ENCODE results near the gene C1R.

Gene C1R

DNA sequence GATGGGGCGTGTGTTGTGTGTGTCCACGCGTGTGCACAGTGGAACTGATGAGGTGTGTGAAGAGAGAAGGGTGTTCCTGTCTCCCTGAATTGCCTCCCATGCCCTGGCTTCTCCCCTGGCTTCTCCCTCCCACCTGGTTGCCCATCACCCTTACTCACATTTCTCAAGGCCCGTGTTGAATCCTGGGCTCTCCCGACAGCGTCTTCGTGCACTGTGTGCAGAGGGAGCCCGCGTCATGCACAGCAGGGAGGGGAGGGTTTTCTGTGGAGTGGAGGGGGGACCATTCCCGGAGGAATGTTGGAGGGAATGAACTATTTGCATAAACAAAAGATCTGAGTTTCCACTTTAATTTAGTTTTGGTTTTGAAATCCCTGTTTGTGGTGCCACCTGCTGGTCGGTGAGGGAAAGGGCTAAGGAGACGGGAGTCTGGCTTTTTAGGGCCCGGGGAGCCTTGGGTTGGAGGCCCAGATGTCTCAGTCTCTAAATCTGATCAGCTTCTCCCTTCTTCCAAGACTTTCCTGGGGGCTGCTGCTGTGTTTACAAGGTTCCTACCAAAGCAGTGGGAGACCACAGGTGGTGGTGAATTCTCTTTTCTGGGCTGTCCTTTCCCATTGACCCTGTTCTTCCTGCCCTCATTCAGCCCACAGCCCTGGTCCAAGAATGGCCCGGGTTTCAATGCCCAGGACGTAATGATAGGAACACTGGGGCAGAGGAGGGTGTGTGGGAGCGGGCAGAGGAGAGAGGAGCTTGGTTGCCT is at the start of gene C1R:
Gene C1R, minus strand, starts transcription at position 217 of the 757 bp plus-strand sequence. Its CDS starts 57 bp downstream, at position 160.
- DNase-seq (ENCODE audit: low read depth): peak; percentile 56

DNA sequence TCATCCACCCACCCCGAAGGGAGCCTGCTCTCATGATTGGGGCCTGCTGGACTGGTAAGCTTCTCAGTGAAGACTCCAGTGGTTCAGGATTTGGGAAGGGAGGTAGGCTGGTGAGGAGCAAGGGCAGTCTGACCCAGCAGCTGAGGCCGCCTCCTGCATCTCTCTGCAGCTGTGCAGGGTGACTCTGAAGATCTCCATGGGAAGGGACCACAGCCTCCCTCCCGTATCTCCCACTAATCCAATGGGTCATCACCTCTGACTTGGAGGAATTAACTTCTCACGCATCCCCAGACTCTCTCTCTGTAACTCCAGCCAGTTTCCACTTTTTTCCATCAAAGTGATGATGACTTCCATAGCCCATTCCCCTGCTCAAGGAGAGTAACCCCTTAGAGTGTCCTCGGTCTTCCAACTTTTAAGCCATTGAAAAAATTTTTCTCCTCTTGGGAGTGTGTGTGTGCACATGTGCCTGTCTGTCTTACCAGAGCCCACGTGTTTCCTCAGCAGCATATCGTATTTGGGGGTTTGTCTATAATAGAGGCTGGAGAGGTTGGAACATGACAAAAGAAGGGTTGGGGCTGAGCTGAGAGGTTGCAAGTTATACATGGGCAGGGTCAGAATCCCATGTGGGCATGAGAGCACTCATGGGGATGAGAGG is 49.2 kb upstream of the C1R start:
- no peak for DNase-seq (ENCODE audit: low read depth)

DNA sequence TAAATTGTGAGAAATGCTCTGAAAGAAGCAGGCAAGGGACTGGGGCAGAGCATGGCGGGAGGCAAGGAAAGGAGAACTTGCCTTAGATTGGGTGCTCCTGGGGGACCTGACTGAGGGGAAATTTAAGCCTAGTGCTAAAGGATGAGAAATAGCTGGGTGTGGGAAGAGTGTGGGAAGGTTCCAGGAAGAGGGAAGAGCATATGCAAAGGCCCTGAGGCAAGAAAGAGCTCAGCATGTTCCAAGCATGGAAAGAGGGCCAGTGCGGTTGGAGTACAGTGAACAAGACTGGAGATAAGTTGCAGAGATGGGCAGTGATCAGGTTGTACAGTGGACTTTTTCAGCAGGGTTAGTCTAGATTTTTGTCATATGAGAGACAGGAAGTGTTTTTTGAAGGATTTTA is 47.0 kb upstream of the C1R start:
- no peak for DNase-seq (ENCODE audit: low read depth)

DNA sequence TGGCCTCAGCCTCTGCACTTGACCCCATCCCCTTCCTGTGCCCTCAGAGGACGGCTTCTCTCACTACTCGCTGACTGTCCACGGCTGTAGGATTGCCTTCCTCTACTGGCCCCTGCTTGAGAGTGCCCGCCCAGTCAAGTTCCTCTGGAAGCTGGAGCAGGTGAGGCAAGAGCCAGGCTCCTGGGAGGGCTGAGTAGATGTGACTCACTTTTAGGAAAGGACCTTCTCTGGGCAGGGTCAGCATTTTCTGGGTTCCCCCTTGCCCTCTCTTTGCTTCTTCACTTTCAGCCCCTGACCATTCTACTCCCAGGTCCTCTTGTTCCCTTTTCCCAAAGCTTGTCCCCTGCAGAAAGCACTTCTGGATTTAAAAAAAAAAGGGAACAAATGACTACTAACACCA is 45.7 kb upstream of the C1R start:
- DNase-seq (ENCODE audit: low read depth): no peak

DNA sequence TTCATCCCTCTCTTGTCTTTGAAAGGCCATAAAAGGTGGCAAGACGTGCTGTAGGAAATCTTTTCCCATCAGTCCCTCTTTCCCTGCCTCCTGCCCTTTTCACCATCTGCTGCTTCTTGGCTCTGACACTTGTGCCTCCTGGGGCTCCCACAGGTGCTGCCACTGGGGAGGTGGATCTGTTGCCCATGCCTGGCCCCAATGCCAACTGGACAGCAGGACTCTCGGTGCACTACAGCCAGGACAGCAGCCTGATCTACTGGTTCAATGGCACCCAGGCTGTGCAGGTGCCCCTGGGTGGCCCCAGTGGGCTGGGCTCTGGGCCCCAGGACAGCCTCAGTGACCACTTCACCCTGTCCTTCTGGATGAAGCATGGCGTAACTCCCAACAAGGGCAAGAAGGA is 44.4 kb upstream of the C1R start:
- DNase-seq (ENCODE audit: low read depth): no peak

DNA sequence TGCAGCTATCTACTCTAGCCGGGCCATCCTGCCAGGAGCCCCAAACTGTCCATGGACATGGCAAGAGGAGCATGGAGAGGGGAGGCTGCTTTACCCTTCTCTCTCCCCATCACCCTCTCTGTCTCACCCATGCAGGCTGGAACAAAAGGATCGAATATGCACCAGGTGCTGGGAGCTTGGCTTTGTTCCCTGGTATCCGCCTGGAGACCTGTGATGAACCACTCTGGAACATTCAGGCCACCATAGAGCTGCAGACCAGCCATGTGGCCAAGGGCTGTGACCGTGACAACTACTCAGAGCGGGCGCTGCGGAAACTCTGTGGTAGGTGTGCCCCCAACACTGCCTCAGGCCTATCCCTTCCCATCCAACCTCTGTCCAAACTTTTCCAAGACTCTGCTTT is 43.8 kb upstream of the C1R start:
- DNase-seq (ENCODE audit: low read depth): no peak

DNA sequence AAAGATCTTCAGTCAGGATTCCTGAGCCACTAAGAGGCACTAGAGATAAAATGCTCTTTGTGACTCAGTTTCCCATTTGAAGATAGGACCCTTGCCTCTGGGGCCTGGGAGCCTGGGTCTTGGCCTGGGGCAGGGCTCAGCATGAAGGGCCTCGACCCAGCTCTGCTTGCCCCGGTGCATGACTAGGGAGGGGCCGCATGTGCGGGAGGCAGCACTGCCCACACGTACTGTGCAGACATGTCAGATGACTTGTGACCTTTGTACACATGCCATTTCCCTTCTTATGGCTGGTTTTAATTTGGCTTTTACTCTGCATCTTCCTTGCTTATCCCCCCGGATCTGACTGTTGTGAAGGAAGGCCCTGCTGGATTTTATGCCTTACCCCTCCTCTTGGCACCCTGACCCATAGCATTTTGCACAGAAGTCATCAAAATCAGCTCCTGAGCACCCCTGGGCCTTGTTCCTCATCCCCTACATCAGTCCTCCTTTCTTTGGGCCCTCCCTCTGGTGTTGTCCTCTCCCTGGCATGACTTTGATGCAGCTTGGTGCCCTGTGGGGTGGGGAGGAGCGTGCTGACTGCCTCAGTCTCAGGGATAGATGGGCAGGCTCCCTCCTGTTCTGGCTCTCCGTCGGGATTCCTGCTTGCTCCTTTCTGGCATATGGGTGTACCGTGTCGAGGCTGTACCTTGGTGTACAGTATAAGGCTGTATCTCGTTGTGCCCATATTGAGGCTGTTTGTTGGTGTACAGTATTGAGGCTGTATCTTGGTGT is 42.3 kb upstream of the C1R start:
- DNase-seq (ENCODE audit: low read depth): no peak

DNA sequence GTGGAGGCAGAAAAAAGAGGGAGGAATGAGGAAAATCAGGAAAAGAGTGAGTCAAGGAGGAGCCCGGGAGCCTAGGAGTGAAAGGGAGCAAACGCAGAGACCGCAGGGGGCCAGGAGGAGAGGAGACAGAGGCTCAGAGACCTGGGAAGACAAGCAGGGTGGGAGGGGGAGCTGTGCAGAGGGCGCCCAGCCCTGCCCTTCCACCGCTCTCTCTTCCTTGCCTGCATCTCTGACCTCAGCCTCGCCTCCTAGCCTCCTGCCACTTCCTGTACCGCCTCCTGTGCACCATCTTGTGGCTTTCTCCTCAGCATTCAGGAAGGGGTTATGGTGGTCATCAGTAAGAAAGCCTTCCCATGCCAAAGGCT is 39.2 kb upstream of the C1R start:
- DNase-seq (ENCODE audit: low read depth): no peak

DNA sequence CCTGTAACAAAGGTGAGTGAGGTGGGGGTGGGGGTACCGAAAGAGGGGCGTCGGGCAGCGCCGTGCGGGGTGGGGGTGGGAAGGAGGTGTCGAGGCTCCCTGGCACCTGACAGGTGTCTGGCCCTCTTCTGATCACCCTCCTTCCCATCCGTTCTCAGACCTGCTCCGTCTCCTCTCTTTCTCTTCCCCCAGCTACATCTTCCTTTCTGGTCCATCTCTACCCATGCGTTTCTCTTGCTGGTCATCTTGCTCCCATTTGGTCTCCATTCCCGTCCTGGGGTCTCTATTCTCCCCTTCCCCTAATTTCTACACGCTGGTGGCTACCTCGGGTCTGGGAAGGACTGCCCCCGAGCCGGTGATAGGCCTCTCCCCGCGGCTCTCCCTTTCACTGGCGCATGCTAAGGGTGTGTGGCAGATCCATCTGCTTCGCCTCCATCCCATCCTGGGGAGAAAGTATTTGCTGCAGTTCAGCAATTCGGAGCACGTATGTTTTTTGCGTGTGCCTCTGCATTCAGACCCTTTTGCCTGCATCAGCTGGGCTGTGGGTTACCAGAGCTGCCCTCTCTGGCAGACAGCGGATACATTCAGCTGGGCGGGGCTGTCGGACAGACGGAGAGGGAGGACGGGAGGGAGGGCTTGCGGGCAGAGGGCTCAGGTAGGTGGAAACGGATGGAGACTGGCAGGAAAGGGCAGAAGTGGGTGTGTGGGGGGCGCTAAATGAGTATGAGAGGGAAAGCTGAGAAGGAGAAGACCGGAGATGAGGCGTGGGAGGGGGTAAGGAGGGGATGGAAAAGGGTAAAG is 38.7 kb upstream of the C1R start:
- DNase-seq (ENCODE audit: low read depth): peak; percentile 53

DNA sequence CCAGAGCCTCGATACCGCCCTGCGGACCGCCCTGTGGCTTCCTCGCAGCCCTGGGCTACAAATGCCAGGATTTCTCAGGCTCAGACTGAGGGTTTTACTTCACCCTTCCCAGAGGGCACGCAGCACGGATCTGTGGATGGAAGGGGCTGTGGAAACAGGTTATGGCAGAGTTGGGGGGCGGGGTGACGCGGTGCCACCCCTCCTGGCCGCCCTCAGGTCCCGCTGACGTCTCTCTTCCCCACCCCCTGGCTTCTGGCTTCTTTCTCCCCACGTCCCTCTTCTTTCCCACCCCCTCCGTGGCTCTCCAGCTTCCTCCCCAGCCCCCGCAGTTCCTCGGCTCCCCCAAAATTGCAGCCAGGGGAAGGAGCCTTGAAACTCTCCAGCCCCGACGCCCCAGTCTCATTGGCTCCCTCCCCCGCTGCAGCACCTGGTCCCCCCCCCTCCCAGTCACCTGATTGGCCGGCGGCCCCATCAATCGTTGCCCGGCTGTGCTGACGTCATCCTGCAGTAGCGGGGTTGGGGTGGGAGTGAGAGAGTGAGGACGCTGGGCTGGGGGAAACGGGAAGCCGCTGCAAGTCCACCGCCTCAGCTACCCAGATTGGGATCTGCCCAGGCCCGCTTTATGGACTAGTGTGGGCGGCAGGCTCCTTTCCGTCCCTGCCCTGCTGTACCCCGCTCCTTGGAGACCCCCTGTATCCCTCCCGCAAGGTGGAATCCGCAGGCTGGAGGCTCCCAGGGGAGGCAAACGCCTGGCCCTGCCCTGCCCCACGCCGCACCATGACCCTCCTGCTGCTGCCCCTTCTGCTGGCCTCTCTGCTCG is 37.8 kb upstream of the C1R start, which contains the start of gene CLSTN3:
Gene CLSTN3, plus strand, starts transcription at position 500 of the 820 bp plus-strand sequence. Its CDS starts 278 bp downstream, at position 778.
- peak; percentile 72 for DNase-seq (ENCODE audit: low read depth)

DNA sequence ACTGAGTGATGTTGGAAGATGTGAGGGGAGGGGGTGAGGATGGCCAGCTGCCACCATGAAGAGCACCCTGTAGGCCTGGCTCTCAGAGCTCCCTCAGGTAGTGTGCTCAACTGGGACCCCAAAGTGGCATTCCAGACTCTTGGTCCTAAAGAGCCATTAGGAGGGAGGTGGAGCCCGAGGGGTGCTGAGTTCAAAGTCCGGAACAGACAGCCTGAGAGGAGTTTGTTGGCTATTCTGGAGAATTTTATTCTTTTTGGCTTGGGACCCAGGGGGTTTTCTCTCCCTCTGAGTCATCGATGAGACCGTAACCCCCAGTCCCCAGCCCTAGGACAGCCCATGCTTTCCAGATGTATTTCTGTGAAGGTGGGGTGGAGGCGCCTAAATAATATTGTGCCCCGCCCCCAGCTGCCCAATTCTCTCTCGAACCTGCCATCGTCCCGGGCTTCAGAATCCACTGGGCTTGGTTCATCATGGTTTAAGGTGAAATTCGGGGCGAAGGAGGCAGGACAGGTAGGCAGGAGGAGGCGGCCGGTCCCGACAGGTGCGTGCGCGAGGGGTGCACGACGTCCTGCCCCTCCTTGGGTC is 37.1 kb upstream of the C1R start:
- no peak for DNase-seq (ENCODE audit: low read depth)

DNA sequence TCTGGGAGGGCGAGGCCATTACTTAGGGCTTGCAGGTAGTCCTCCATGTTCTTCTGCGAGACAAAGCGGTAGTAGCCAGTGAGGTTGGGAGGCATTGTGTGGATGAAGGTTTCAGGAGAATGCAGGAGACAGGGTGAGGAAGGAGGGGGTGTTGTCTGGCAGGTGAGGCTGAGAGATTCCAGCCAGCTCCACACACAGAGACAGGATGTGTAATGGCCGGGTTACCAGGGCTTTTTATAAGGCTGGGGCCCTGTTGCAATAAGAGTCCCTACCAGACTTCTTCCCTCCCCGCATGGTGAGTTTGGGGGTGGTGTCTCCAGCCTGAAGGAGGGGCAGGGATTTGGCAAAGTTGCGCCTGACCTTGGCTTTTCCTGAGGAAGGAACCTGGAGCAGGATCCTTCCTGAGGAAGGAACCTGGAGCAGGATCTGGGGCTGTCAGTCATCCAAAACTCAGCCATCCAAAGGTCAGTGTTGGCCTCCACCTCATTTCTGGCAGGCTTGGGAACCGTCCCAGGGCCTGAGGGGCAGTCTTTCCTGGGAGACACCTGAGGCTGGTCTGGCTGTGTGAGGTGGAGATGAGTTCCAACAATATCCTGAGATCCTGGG is 36.5 kb upstream of the C1R start, which contains the start of gene RBP5:
Gene RBP5, minus strand, starts transcription at position 209 of the 606 bp plus-strand sequence. Its CDS starts 114 bp downstream, at position 95.
- no peak for DNase-seq (ENCODE audit: low read depth)

DNA sequence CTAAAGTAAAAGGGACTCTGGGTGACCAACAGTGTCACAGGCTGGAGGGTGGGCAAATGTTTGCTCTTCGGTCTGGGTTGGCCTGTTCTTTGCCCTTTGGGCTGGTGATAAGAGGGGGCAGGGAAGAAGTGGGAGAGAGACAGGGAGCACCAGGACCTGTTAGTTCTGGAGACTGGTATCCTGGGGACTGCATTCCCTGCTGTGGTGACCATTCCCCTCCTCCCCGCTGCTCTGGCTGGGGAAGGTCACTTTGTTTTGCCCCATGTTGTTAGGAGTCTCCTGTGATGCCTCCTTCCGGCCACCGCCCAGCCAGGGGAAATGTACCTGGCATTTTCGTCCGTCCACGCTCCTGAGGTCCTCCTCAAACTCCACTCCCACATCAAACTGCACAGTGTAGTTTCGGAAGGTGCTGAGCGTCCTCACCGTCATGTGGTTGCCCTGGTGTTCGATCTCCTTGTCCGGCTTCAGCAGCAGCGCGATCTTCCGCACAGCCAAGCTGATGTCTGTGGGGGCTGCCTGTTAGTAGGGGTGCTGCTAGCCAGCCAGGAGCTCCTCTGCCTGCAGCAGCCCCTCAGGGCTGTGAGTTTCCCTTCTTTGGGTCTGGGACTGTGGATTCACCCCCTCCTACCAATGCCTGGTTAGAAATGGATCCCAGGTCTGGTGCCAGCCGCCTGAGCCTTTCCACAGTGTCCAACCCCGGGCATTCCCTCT is 35.8 kb upstream of the C1R start:
- no peak for DNase-seq (ENCODE audit: low read depth)

DNA sequence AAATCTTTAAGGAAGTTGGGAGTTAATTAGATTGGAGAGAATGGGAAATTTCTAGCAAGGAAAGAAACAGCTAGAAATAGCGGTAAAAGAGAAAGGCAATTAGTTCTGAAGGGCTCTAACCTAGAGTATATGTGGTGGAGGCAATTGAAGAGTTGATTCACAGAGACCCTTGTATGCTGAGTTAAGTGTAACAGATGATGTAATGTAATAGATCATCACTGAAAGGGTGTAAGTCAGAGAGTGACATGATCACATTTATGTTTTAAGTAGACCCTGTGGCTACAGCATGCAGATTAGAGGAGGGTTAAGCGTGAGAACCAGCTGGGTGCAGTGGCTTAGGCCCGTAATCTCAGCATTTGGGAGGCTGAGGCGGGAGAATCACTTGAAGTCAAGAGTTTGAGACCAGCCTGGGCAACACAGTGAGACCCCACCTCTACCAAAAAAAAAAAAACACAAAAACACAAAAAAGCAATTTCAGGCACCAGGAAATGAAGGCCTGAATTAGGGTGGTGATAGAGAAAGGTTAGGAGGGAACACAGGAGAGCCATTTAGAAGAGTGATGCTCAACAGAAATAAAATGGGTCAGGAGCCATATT is 33.5 kb upstream of the C1R start:
- no peak for DNase-seq (ENCODE audit: low read depth)

DNA sequence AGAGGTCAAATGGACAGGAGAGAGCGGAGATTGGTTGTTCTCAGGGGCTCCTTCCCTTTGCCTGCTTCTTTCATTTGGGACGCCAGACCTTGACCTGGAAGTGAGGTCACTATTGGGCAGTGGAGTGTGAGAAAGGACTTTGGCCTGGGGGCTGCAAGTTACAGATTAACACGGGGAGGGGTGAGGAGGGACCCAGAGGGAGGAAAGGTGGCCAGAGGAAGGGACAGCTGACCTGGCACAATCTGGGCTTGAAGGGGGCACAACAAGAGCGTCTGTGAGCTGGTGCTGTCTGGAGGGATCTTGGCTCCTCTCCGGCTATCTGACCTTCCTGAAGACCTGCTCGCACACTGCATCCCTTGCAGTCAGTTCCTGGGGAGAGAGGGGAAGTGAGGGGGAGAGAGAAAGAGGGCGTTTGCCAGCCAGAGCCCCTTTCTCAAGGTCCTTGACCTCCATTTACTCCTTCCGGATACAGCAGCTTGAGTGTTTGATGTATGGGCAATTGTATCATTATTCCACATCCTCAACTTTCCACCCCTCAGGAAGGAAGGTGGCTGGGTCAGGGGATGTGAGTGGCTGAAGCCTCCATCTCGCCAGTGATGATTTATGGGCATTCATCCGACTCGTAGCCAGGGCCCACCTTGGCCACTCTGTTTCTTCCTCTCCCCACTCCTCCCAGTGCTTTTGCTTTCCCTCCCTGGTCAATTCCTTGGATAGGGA is 31.7 kb upstream of the C1R start:
- DNase-seq (ENCODE audit: low read depth): no peak

DNA sequence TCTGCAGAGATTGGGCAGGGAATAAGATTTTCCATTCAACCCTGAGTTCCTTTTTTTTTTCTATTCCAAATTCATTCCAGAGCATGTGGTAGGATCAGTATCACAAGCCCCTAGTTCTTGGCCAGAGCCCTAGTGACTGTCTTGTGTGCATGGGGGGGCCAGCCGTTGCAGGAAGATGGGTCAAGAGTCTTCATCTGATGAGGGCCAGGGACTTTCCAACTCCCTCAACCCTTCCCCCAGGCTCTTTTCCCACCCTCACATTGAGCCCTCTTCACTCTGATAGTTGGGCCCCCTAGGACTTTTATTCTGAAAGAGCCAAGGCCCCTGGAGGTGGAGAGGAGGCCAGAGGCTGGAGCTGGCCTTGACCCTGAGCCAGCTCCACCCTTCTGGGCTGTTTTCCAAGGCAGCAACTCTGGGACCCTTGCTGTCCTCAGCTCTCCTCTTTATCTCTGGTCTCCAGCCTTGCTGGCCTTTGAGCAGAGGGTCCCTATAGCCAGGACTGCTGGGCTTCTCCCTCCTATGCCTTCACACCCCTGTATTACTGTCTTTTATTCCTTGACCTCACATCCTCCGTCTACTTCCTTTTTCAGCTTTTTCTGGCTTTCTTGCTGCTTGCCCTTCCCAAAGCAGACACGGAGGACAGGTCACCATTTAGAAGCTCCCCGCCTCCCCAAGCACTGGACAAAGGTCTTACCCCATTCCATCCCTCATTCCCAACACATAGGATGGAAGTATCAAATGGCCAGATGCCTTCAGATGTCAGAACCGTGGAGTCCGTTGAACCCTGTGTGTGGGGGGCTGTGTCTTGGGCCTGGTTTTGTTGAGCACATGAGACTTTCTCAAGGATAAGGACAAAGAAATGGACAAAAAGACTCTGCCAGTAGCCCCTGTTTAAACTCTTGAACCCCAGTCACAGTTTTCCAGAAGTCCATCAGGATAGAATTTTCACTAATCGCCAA is 30.8 kb upstream of the C1R start:
- DNase-seq (ENCODE audit: low read depth): no peak

DNA sequence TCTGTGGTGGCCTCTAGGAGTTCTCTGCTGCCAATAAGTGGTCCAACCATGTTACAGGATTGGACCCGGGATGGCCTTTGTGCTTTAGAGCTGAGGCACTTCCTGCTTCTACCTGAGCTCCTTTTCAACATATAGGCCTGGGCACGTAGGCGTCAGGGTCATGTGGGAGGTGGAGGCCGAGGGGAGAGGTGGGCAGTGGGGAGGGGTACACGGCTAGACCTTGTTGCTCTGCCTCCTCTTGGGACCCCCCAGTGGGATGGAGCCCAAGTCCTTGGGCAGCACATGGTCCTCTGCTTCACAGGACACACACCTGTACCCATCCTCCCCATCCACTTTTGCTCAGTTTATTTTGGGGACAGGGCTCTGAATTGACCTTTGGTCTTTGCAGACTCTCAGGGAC is 29.1 kb upstream of the C1R start:
- DNase-seq (ENCODE audit: low read depth): no peak

All from iris pigment epithelial cell (primary cell).